Endothelial cell of umbilical vein (primary cell): ENCODE measurements around the gene CA5A.

Experiments
- JUN ChIP-seq: IDR thresholded peaks from 2 replicates; pipeline ENCODE4 v1.6.1; 2011; ENCODE audit warnings: borderline replicate concordance, low read depth; ENCODE audit not compliant: insufficient read length, insufficient read depth
- MYC ChIP-seq: IDR thresholded peaks from one replicate; pipeline ENCODE4 v1.6.1; 2011; ENCODE audit warnings: mild to moderate bottlenecking, low read depth, low read length
- POLR2AphosphoS5 ChIP-seq: IDR thresholded peaks from 2 replicates; pipeline ENCODE4 v1.6.1; 2012; ENCODE audit warnings: low read depth, mild to moderate bottlenecking, control low read depth, low read length, moderate library complexity; ENCODE audit not compliant: insufficient read depth
- TF ChIP-seq, protein P1 (sequence below), 2 donors: IDR thresholded peaks; 1 replicate in 1 of 2; 2 replicates in 1 of 2; pipeline ENCODE4 v1.5.1; 2011; ENCODE audit warnings: low read length in 2 of 2, mild to moderate bottlenecking in 2 of 2, moderate library complexity in 2 of 2, control low read depth in 1 of 2, inconsistent platforms in 1 of 2, low read depth in 1 of 2; ENCODE audit not compliant: insufficient read depth in 1 of 2; ENCODE audit errors: extremely low read depth in 1 of 2
- TF ChIP-seq, protein P2 (sequence below): IDR thresholded peaks from 2 replicates; pipeline ENCODE4 v1.6.1; 2011; ENCODE audit not compliant: insufficient read depth, insufficient read length

DNA sequence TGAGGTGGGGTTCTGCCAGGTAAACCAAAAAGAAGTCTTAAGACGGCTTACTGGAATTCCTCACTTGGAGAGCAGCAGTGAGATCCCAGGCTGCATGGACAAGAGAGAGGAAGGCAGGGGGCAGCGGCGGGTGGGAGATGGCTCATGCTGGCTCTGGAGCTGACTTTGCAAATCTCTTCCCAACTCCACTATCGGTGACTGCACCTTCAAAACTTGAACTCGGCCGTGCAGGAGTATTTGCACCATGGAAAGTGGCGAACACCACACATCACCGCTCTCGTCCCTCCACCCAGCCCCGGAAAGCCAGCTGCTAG, 16.7 kb downstream of the CA5A start:
- TF ChIP-seq, protein P1, sequence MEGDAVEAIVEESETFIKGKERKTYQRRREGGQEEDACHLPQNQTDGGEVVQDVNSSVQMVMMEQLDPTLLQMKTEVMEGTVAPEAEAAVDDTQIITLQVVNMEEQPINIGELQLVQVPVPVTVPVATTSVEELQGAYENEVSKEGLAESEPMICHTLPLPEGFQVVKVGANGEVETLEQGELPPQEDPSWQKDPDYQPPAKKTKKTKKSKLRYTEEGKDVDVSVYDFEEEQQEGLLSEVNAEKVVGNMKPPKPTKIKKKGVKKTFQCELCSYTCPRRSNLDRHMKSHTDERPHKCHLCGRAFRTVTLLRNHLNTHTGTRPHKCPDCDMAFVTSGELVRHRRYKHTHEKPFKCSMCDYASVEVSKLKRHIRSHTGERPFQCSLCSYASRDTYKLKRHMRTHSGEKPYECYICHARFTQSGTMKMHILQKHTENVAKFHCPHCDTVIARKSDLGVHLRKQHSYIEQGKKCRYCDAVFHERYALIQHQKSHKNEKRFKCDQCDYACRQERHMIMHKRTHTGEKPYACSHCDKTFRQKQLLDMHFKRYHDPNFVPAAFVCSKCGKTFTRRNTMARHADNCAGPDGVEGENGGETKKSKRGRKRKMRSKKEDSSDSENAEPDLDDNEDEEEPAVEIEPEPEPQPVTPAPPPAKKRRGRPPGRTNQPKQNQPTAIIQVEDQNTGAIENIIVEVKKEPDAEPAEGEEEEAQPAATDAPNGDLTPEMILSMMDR (IDR thresholded peaks at IDR 0.05; ENCODE audit: extremely low read depth in 1 of 2, insufficient read depth in 1 of 2, low read depth in 1 of 2, low read length in 2 of 2): no peak
- TF ChIP-seq, protein P2, sequence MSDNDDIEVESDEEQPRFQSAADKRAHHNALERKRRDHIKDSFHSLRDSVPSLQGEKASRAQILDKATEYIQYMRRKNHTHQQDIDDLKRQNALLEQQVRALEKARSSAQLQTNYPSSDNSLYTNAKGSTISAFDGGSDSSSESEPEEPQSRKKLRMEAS: no peak
- TF ChIP-seq JUN (no peak), MYC (no peak), POLR2AphosphoS5 (no peak)
